Common myeloid progenitor, CD34-positive (primary cell): ENCODE results near the gene PHLDA3.

Experiments used
- CTCF ChIA-PET: fragments of 350-600 bp; sonication (Branson Sonifier 250); formaldehyde crosslinking; loops from one replicate; lab custom pipeline; 2021; ENCODE audit warnings: antibody characterized with exemption; lab: Charles Lee
- POLR2A ChIA-PET: fragments of 350-600 bp; sonication (Branson Sonifier 250); formaldehyde crosslinking; loops from one replicate; lab custom pipeline; 2021; ENCODE audit warnings: antibody characterized with exemption; lab: Charles Lee
- DNase-seq, 3 donors: peaks; one replicate each; pipeline versions ENCODE4 v3.0.0 to v3.0.0-alpha.2; 2013
- H3K27ac ChIP-seq, 2 experiments: 1 replicate in 1 of 2; 2 replicates in 1 of 2; pipeline ENCODE4 v1.7.0; 2013; ENCODE audit warnings: inconsistent platforms in 2 of 2, low read length in 2 of 2, mild to moderate bottlenecking in 2 of 2, low read depth in 1 of 2, moderate library complexity in 1 of 2; ENCODE audit not compliant: severe bottlenecking in 2 of 2, insufficient read depth in 1 of 2, poor library complexity in 1 of 2
- H3K27me3 ChIP-seq, 5 experiments: replicated peaks in 2 of 5; 1 replicate in 3 of 5; 2 replicates in 2 of 5; pipeline versions ENCODE4 v1.6.1 to v1.7.0; 2013; ENCODE audit warnings: low read length in 4 of 5, mild to moderate bottlenecking in 2 of 5, moderate library complexity in 2 of 5, inconsistent platforms in 1 of 5; ENCODE audit not compliant: insufficient read depth in 5 of 5, control insufficient read depth in 4 of 5
- H3K36me3 ChIP-seq, 4 experiments: 1 replicate in 2 of 4; 2 replicates in 2 of 4; pipeline versions ENCODE4 v1.6.1 to v1.7.0; 2013; ENCODE audit warnings: low read length in 3 of 4, control low read depth in 1 of 4, mild to moderate bottlenecking in 1 of 4; ENCODE audit not compliant: control insufficient read depth in 4 of 4, insufficient read depth in 4 of 4
- H3K4me1 ChIP-seq, 4 experiments: 1 replicate in 3 of 4; 2 replicates in 1 of 4; pipeline versions ENCODE4 v1.6.1 to v1.7.1; 2013; ENCODE audit warnings: low read length in 3 of 4, mild to moderate bottlenecking in 3 of 4, control low read depth in 1 of 4, inconsistent platforms in 1 of 4, moderate library complexity in 1 of 4; ENCODE audit not compliant: control insufficient read depth in 4 of 4, insufficient read depth in 4 of 4; ENCODE audit errors: control extremely low read depth in 1 of 4
- H3K4me3 ChIP-seq, 7 experiments: 1 replicate in 4 of 7; 2 replicates in 3 of 7; pipeline versions ENCODE4 v1.5.1 to v1.7.0; 2013; ENCODE audit warnings: mild to moderate bottlenecking in 7 of 7, low read length in 6 of 7, moderate library complexity in 6 of 7, inconsistent platforms in 2 of 7, low read depth in 2 of 7, control low read depth in 1 of 7; ENCODE audit not compliant: insufficient read depth in 4 of 7, control insufficient read depth in 1 of 7; ENCODE audit errors: extremely low read depth in 1 of 7
- H3K9me3 ChIP-seq, 5 experiments: 1 replicate in 4 of 5; 2 replicates in 1 of 5; pipeline versions ENCODE4 v1.6.1 to v1.7.1; 2013; ENCODE audit warnings: low read length in 4 of 5, mild to moderate bottlenecking in 2 of 5, inconsistent platforms in 1 of 5, low read depth in 1 of 5, moderate library complexity in 1 of 5; ENCODE audit not compliant: control insufficient read depth in 4 of 5, insufficient read depth in 2 of 5; ENCODE audit errors: control extremely low read depth in 1 of 5
- WGBS: methylation state at CpG from one replicate; pipeline ENCODE4 v1.1.5; 2013; ENCODE audit not compliant: insufficient coverage; 5-methylcytosine and 5-hydroxymethylcytosine counted together

Gene PHLDA3

GRCh38 chr1:201508809-201509208 lies 39.8 kb upstream of the PHLDA3 start:
- 100% methylated on average over 1 of the region's 2 CpGs for WGBS
- no peaks in the 10 kb centered on the region for H3K9me3 ChIP-seq
- no peak overlapping the region for H3K4me3 ChIP-seq
- peaks cover 1 to 52% (median 45%) of the 10 kb centered on the region in 4 experiments for H3K4me1 ChIP-seq
- CTCF ChIA-PET, result interaction anchor here (10.3 to 32.1 kb wide), 2 partner anchors 17 to 61 kb away, joined by 126 to 1059 read pairs; no protein-coding TSS in a partner anchor
- H3K36me3 ChIP-seq, result no peaks in the 10 kb centered on the region
- H3K27me3 ChIP-seq, result no peaks in the 10 kb centered on the region
- H3K27ac ChIP-seq, result no peak overlapping the region
- POLR2A ChIA-PET, result no interaction called here
- no peak for DNase-seq

GRCh38 chr1:201507360-201507675 lies 38.3 kb upstream of the PHLDA3 start:
- H3K27ac ChIP-seq, result peak overlapping the region; percentile 54 to 72
- CTCF ChIA-PET, result interaction anchor here (0.7 to 32.1 kb wide), 4 partner anchors 16 to 97 kb away, joined by 3 to 1059 read pairs (median 4); no protein-coding TSS in a partner anchor

DNA sequence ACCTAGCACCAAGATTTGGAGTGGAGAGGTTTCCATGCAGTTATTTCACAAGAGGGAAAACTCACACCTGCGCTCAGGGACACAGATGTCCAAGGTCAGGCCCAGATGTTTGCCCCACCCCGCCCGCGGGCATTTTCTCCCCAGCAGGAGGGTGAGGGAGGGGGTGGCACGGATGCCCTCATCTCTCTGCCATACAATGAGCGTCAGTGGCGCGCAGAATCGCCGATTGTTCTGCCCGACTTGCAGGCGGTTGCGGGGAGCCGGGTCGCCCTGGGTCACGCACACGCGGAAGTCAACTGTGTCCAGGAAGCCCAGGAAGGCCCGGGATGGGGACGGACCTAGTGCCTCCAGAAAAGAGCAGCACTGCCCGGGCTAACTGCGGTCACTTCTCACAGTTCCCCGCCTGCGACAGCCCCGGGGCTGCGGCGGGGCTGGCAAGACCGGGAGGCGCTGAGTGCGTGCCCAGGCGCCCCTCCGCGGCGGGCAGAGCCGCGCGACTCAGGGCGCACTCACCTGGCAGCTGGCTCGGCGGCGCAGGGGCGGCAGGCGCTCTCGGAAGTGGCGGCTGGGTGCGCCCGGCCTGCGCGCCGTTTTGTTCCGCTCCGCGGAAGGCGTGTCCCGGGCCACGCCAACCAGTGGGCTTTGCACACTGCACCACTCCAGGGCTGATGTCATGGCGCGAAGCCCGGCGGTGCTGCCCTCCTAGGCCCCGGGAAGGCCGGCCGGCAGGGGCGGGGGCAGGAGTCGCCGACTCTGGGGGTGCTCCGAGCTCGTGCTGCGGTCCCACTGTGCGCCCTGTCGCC lies 37.8 kb upstream of the PHLDA3 start, which contains the start of gene CSRP1:
Gene CSRP1, minus strand, starts transcription at position 567 of the 803 bp plus-strand sequence. CDS start 10,820 bp downstream, outside the sequence.
- H3K27ac ChIP-seq, result peak within 1 kb of the TSS; percentile 54 to 72
- H3K36me3 ChIP-seq, result no peaks in the 10 kb centered on the region
- DNase-seq, result peak; percentile 80 to 91 (median 87)
- ChIA-PET POLR2A (interaction anchor here (1.1 to 1.6 kb wide), 3 partner anchors 17 to 71 kb away, joined by 3 to 11 read pairs (median 4); no protein-coding TSS in a partner anchor), CTCF (interaction anchor here (0.7 to 32.1 kb wide), 4 partner anchors 15 to 97 kb away, joined by 3 to 1059 read pairs (median 4); no protein-coding TSS in a partner anchor)
- H3K9me3 ChIP-seq, result no peaks in the 10 kb centered on the region
- WGBS, result under 1% methylated on average over 65 of the region's 71 CpGs
- H3K4me3 ChIP-seq, result peak within 1 kb of the TSS; percentile 67 to 86 (median 76)
- H3K27me3 ChIP-seq, result no peaks in the 10 kb centered on the region
- H3K4me1 ChIP-seq, result peaks cover 1 to 53% (median 43%) of the 10 kb centered on the region in 4 experiments

More at GRCh38 chr1:201507360-201507675, 38.3 kb upstream of the PHLDA3 start:
- H3K36me3 ChIP-seq, result no peaks in the 10 kb centered on the region
- H3K9me3 ChIP-seq, result no peaks in the 10 kb centered on the region
- no peak for DNase-seq
- peaks cover 1 to 55% (median 48%) of the 10 kb centered on the region in 4 experiments for H3K4me1 ChIP-seq
- 25% methylated on average over 2 of the region's 11 CpGs for WGBS
- H3K4me3 ChIP-seq, result peak overlapping the region in 6 of 7 experiments; percentile 67 to 86 (median 74)
- H3K27me3 ChIP-seq, result no peaks in the 10 kb centered on the region
- POLR2A ChIA-PET, result interaction anchor here (1.1 to 1.6 kb wide), 2 partner anchors 21 to 72 kb away, joined by 3 to 11 read pairs; no protein-coding TSS in a partner anchor

GRCh38 chr1:201506092-201506491 lies 37.1 kb upstream of the PHLDA3 start:
- DNase-seq, result no peak
- Histone ChIP-seq H3K4me3 (peak overlapping the region in 6 of 7 experiments; percentile 67 to 86 (median 74)), H3K36me3 (no peaks in the 10 kb centered on the region), H3K27me3 (no peaks in the 10 kb centered on the region), H3K9me3 (no peaks in the 10 kb centered on the region), H3K4me1 (peaks cover 1 to 51% (median 41%) of the 10 kb centered on the region in 4 experiments), H3K27ac (peak overlapping the region; percentile 54 to 72)
- WGBS, result 86% methylated on average over 3 of the region's 3 CpGs
- POLR2A ChIA-PET, result interaction anchor here (1.1 to 1.6 kb wide), 2 partner anchors 16 to 19 kb away, joined by 4 to 11 read pairs; no protein-coding TSS in a partner anchor
- CTCF ChIA-PET, result interaction anchor here (0.5 to 32.1 kb wide), 4 partner anchors 2 to 59 kb away, joined by 3 to 1059 read pairs (median 536); partner anchors contain the start of gene CSRP1

DNA sequence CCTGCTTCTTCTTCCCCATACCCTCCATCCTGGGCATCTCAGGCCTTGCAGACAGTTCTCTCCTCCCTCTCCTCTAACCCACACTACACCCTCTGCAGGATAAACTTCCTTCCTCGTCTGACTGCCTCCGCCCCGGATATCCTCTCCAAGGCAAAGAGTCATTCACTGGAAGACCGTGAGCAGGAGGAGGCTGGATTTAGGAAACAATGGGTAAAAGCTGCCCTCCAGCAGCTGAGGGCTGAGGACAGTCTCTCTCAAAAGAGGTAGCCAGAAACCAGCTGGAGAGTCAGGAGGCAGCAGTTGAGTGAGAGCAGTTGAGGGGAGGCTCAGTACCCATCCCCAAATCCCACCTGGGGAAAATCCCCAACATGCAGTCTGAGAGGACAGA lies 36.5 kb upstream of the PHLDA3 start:
- ChIA-PET CTCF (interaction anchor here (2.5 to 32.1 kb wide), 3 partner anchors 3 to 58 kb away, joined by 13 to 1059 read pairs (median 1059); partner anchors contain the start of gene CSRP1), POLR2A (no interaction called here)
- Histone ChIP-seq H3K4me3 (peak overlapping the region in 4 of 7 experiments; percentile 71 to 86 (median 78)), H3K27ac (peak overlapping the region in 1 of 2 experiments; percentile 3), H3K27me3 (no peaks in the 10 kb centered on the region), H3K4me1 (peaks cover 1 to 51% (median 41%) of the 10 kb centered on the region in 4 experiments), H3K9me3 (no peaks in the 10 kb centered on the region), H3K36me3 (no peaks in the 10 kb centered on the region)
- WGBS, result 5% methylated on average over 4 of the region's 4 CpGs
- no peak for DNase-seq

GRCh38 chr1:201504799-201505502 lies 36.0 kb upstream of the PHLDA3 start:
- Histone ChIP-seq H3K36me3 (no peaks in the 10 kb centered on the region), H3K9me3 (no peaks in the 10 kb centered on the region), H3K27ac (no peak overlapping the region), H3K27me3 (no peaks in the 10 kb centered on the region), H3K4me3 (peak overlapping the region in 3 of 7 experiments; percentile 11 to 86 (median 77)), H3K4me1 (peaks cover 1 to 51% (median 41%) of the 10 kb centered on the region in 4 experiments)
- WGBS, result 78% methylated on average over 6 of the region's 9 CpGs
- no peak for DNase-seq
- CTCF ChIA-PET, result interaction anchor here (2.5 to 32.1 kb wide), 3 partner anchors 3 to 58 kb away, joined by 13 to 1059 read pairs (median 1059); partner anchors contain the start of gene CSRP1
- POLR2A ChIA-PET, result no interaction called here
